ENCODE measurements around the gene HS2ST1. TPM values are rescaled to one million over a fixed set of nuclear protein-coding genes. Genes with fewer than 3 reads are reported as not detected.

HS2ST1 gene
- total and polyA plus RNA-seq, 4 donors, result 5.4 to 11.8 (median 8.2) TPM

GRCh38 chr1:86871001-86871400 is 43.4 kb upstream of the HS2ST1 start:
- Histone ChIP-seq H3K27me3 (ENCODE audit: control insufficient read depth in 4 of 4, insufficient read depth in 4 of 4, low read length in 3 of 4) (no peaks in the 10 kb centered on the region), H3K36me3 (ENCODE audit: control insufficient read depth in 4 of 4, insufficient read depth in 3 of 4, low read depth in 1 of 4, low read length in 3 of 4) (peaks cover 0 to 2% (median under 1%) of the 10 kb centered on the region in 4 donors), H3K27ac (ENCODE audit: low read depth in 1 of 2, low read length in 2 of 2) (no peak overlapping the region), H3K4me3 (ENCODE audit: low read depth in 1 of 3, low read length in 3 of 3) (no peak overlapping the region), H3K9ac (ENCODE audit: low read depth in 1 of 2, low read length in 2 of 2) (no peak overlapping the region), H3K4me1 (ENCODE audit: control insufficient read depth in 4 of 4, insufficient read depth in 4 of 4, low read length in 3 of 4) (peaks cover 0 to 2% (median 0%) of the 10 kb centered on the region in 4 donors), H3K9me3 (ENCODE audit: control insufficient read depth in 4 of 4, low read length in 3 of 4) (no peaks in the 10 kb centered on the region)
- 87% methylated on average over 3 of the region's 3 CpGs for WGBS
- TF ChIP-seq SP1 (IDR thresholded peaks at IDR 0.05) (no peak), RXRA (IDR thresholded peaks at IDR 0.05) (no peak), RAD21 (IDR thresholded peaks at IDR 0.05) (no peak), CTCF (IDR thresholded peaks at IDR 0.05; ENCODE audit: low read depth, low read length, missing input control) (no peak), REST (IDR thresholded peaks at IDR 0.05) (no peak), HNF4A (conservative IDR thresholded peaks at IDR 0.05) (no peak), GABPA (IDR thresholded peaks at IDR 0.05 in 1 of 2, conservative IDR thresholded peaks at IDR 0.05 in 1 of 2) (no peak)
- DNase-seq (ENCODE audit: low spot score), result no peak

- Histone ChIP-seq H3K36me3 (ENCODE audit: control insufficient read depth in 4 of 4, insufficient read depth in 3 of 4, low read depth in 1 of 4, low read length in 3 of 4) (peaks cover 0 to 3% (median under 1%) of the 10 kb centered on the region in 4 donors), H3K27me3 (ENCODE audit: control insufficient read depth in 4 of 4, insufficient read depth in 4 of 4, low read length in 3 of 4) (no peaks in the 10 kb centered on the region), H3K27ac (ENCODE audit: low read depth in 1 of 2, low read length in 2 of 2) (no peak overlapping the region), H3K4me3 (ENCODE audit: low read depth in 1 of 3, low read length in 3 of 3) (no peak overlapping the region), H3K9ac (ENCODE audit: low read depth in 1 of 2, low read length in 2 of 2) (no peak overlapping the region), H3K9me3 (ENCODE audit: control insufficient read depth in 4 of 4, low read length in 3 of 4) (no peaks in the 10 kb centered on the region), H3K4me1 (ENCODE audit: control insufficient read depth in 4 of 4, insufficient read depth in 4 of 4, low read length in 3 of 4) (peaks cover 0 to 1% (median 0%) of the 10 kb centered on the region in 4 donors)
- DNase-seq (ENCODE audit: low spot score), result no peak
- WGBS, result 86% methylated on average over 8 of the region's 8 CpGs
- TF ChIP-seq CTCF (IDR thresholded peaks at IDR 0.05; ENCODE audit: low read depth, low read length, missing input control) (no peak), ATF3 (IDR thresholded peaks at IDR 0.05) (no peak), RXRA (IDR thresholded peaks at IDR 0.05) (no peak), TAF1 (conservative IDR thresholded peaks at IDR 0.05) (no peak), FOXA2 (IDR thresholded peaks at IDR 0.05) (no peak), GABPA (IDR thresholded peaks at IDR 0.05 in 1 of 2, conservative IDR thresholded peaks at IDR 0.05 in 1 of 2) (no peak), MAX (IDR thresholded peaks at IDR 0.05) (no peak)
Observed at GRCh38 chr1:86872086-86872485, 42.3 kb upstream of the HS2ST1 start.

All from liver (tissue), 9 donors.